Measurements from ENCODE around the gene RMDN2.
"Not testable (repeated sequence)": the region's sequence is repeated elsewhere in the genome, so short reads cannot be mapped to it uniquely, and the experiment has no call there.

Gene RMDN2

DNA sequence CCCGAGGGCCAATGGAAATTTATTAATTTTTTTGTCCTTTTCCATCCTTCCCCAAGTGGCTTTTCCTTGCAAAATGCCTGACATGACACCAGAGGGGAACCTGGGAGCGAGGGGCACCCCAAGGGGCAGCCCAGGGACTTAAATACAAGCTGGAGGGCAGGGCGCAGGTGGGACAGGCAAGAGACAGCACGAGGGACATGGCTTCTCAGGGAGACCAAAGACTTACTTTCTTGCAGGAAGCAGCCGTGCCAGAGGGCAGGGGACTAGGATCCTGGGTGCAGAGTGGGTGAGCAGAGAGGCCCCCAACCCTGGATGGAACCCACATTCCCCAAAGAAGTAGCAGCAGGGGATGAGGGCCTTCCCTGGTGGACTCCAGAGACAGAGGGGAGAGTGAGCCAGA lies 5.3 kb downstream of the RMDN2 start:
- DNase-seq (ENCODE audit: low read depth in 2 of 2) = not testable (repeated sequence)

DNA sequence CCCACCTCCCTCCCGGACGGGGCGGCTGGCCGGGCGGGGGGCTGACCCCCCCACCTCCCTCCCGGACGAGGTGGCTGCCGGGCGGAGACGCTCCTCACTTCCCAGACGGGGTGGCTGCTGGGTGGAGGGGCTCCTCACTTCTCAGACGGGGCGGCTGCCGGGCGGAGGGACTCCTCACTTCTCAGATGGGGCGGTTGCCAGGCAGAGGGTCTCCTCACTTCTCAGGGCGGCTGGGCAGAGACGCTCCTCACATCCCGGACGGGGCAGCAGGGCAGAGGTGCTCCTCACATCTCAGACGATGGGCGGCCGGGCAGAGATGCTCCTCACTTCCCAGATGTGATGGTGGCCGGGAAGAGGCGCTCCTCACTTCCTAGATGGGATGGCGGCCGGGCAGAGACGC lies 7.8 kb downstream of the RMDN2 start:
- DNase-seq (ENCODE audit: low read depth in 2 of 2) = not testable (repeated sequence)

DNA sequence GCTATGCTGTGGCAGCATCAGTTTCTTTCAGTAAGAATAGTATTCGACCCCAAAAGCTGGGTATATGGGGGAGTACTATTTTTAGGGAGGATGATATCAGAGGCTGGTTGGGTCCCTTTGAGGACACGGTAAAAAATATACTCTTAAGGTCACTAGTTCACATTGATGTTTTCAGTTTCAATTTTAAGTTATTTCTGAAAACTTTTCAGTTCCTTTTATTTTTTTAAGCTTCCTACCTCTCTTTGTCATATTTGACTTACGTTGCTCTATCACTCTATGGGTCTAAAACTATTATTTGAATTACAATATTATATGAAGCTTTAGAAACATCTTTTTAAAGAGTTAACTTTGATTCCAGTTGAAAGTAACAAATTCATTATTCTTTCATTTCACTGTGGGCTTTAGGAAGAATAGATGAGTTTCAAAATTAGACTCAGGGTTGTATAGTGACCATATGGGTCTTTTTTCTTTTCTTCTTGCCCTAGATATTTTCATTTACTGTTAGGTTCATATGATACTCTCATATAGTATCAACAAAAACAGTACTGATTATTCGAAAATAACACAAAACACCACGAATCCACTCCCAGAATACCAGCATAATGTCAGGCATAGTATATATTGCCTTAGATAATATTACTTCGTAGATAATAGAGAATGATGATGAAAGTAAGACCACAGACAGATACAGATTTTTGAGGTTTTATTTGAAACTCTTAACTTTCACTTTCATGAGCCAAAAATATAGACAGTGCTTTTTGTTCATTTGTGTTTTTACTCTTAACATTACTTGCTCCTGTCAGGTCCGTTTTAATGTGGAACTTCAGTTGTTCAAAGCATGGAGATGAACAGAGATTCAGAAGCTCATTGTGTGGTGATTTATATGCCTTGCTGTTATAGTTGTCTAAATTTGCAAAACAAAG lies 9.8 kb downstream of the RMDN2 start:
- no peak for DNase-seq (ENCODE audit: low read depth in 2 of 2)

DNA sequence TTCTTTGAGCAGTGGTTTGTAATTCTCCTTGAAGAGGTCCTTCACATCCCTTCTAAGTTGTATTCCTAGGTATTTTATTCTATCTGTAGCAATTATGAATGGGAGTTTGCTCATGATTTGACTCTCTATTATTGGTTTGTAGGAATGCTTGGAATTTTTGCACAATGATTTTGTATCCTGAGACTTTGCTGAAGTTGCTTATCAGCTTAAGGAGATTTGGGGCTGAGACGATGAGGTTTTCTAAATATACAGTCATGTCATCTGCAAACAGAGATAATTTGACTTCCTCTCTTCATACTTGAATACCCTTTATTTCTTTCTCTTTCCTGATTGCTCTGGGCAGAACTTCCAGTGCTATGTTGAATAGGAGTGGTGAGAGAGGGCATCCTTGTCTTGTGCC lies 12.5 kb downstream of the RMDN2 start:
- DNase-seq (ENCODE audit: low read depth in 2 of 2) = not testable (repeated sequence)

DNA sequence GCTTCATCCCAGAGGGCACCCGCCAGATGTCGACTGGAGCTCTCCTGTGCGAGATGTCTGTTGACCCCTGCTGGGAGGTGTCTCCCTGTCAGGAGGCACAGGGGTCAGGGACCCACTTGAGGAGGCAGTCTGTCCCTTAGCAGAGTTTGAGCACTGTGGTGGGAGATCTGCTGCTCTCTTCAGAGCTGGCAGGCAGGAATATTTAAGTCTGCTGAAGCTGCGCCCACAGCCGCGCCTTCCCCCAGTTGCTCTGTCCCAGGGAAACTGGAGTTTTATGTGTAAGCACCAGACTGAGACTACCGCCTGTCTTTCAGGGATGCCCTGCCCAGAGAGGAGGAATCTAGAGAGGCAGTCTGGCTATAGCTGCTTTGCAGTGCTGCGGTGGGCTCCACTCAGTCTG lies 16.2 kb downstream of the RMDN2 start:
- not testable (repeated sequence) for DNase-seq (ENCODE audit: low read depth in 2 of 2)

DNA sequence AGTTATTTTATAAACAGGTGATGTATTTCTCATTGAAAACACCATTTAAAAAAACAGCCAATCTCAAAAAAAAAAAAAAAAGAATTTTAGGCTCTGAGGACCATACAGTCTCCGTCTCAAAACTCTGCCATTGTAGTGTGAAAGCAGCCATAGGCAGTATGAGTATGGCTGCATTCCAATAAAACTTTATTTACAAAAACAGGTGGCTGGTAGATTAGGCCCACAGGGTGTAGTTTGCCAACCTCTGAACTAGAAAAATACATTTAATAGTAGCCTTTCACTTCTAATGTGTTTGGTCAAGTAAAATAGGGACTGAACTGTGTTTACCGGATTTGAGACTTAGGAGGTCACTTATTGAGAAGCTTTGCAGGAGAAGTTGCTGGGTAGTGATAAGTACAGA lies 19.2 kb downstream of the RMDN2 start:
- no peak for DNase-seq (ENCODE audit: low read depth in 2 of 2)

DNA sequence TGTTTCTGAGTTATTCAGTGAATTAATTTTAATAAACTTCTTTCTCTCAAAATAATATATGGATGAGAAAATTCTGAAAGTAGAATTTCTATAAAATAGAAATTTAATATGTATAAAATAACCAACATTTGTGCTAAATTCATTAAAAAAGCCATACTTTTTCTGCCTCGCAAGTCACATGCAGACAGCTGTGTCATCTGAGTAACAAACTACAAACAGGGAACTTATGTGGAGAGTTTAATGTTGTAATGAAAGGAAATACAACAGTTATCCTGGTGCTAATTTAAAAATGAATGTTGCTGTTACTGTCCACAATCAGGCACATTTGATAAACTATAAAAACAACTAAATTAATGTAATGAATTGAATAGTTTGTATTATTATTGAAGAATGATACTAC lies 22.2 kb downstream of the RMDN2 start:
- no peak for DNase-seq (ENCODE audit: low read depth in 2 of 2)

DNA sequence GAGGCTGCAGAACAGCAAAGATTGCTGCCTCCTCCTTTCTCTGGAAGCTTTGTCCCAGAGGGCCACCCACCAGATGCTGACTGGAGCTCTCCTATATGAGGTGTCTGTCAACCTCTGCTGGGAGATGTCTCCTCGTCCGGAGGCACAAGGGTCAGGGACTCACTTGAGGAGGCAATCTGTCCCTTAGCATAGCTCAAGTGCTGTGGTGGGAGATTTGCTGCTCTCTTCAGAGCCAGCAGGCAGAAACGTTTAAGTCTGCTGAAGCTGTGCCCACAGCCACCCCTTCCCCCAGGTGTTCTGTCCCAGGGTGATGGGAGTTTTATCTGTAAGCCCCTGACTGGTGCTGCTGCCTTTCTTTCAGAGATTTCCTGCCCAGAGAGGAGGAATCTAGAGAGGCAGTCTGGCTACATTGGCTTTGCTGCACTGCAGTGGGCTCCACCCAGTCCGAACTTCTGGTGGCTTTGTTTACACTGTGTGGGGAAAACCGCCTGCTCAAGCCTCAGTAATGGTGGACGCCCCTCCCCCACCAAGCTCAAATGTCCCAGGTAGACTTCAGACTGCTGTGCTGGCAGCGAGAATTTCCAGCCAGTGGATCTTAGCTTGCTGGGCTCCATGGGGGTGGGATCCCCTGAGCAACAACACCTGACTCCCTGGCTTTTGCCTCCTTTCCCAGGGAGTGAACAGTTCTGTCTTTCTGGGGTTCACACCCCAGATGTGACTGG lies 37.1 kb downstream of the RMDN2 start:
- not testable (repeated sequence) for DNase-seq (ENCODE audit: low read depth in 2 of 2)

DNA sequence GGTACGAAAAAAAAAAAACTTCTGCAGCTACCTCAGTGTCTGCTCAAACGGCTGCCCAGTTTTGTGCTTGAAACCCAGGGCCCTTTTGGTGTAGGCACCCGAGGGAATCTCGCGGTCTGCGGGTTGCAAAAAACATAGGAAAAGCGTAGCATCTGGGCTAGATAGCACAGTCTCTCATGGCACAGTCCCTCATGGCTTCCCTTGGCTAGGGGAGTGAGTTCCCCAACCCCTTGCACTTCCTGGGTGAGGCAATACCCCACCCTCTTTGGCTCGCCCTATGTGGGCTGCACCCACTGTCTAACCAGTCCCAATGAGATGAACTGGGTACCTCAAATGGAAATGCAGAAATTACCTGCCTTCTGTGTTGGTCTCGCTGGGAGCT lies 37.6 kb downstream of the RMDN2 start:
- not testable (repeated sequence) for DNase-seq (ENCODE audit: low read depth in 2 of 2)

DNA sequence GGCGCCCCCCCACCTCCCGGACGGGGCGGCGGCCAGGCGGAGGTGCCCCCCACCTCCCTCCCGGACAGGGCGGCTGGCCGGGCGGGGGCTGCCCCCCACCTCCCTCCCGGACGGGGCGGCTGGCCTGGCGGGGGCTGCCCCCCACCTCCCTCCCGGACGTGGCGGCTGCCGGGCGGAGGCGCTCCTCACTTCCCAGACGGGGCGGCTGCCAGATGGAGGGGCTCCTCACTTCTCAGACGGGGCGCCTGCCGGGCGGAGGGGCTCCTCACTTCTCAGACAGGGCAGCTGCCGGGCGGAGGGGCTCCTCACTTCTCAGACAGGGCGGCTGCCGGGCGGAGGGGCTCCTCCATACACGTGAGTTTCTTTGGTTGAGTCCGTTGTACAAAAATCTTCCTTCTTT lies 38.8 kb downstream of the RMDN2 start:
- DNase-seq (ENCODE audit: low read depth in 2 of 2) = not testable (repeated sequence)

DNA sequence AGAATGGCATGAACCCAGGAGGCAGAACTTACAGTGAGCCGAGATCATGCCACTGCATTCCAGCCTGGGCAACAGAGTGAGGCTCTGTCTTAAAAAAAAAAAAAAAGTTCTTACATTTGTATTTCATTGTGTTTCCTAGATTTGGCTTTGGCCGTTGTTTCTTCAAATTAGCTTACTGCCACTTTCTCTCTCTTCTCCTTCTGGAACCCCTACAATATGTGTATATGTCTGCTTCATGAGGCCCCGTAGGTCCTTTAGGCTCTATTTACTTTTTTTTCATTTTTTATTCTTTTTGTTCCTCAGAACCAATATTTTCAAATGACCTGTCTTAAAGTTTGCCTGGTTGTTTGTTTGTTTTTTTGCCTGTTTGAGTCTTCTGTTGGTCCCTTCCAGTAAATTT lies 41.2 kb downstream of the RMDN2 start:
- no peak for DNase-seq (ENCODE audit: low read depth in 2 of 2)

DNA sequence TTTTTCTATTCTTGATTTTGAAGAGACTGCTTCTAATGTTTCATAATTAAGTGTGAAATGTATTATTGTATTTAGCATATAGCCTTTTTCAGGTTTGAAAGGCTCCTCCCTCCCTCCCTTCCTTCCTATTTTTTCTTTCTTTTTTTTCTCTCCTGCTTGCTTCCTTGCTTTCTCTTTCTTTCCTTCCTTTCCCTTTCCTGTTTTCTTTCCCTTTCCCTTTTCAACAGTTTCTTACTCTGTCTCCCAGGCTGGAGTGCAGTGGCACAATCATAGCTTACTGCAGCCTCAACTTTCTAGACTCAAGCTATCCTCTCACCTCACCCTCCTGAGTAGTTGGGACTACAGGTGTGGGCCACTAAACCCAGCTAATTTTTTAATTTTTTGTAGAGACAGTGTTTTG lies 44.6 kb downstream of the RMDN2 start:
- DNase-seq (ENCODE audit: low read depth in 2 of 2) = no peak

DNA sequence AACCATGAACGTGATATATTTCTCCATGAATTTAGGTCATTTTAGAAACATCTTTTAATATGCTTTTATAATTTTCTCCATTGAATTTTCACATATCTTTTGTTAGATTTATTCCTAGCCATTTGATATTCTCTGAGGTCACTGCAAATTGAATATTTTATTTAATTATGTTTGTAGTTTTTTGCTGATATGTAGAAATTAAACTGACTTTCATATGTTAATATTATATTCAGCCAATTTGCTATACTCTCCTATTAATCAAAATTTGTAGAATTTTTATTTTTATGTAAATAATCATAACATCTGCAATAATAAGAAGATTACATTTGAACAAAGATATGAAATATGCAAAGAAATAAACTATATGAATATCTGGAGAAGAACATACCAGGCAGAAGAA lies 46.9 kb downstream of the RMDN2 start:
- DNase-seq (ENCODE audit: low read depth in 2 of 2) = no peak

DNA sequence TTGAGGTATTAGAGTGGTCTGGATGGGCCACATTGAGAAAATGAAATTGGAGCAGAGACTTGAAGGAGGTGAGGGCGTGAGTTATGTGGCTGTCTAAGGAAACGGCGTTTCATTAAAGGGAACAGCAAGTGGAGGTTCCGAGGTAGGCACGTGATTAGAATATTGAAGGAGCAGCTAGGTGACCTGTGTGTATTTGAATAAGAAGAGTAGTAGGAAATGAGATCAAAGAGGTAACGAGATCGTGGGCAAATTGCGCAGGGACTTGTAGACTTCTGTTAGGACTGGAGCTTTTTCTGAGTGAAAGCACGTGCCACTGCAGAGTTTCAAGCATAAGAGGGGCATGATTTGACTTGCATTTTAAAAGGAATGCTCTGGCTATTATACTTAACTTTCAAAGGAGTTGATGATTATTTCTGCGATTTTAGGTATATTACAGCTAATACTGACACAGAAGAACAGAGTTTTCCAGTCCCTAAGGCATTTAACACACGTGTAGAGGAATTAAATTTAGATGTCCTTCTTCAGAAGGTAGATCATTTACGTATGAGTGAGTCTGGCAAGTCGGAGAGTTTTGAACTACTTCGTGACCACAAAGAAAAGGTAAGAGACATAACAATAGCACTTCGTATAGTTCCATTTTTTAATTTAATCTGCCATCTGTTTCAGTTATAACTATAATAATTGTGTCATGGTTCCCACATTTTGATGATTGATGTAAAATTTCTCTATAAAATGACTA lies 48.7 kb downstream of the RMDN2 start:
- no peak for DNase-seq (ENCODE audit: low read depth in 2 of 2)

DNA sequence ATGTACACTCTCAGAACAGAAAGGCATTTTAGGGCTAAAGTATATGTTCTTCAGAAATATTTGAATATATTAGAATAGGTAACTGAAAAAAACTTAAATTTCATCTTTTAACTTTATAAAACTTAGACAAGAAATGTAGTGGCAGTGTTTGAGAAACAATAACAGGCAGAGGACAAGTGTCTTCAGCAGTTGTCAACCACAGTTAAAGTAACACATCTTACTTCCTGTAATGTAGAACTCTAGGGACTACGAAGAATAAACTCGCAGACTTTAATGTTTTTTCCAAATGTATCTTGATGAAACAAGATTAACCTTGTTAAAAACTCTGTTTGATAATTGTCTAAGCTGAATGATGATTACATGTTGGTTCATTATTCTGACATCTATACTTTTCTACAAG lies 50.7 kb downstream of the RMDN2 start:
- DNase-seq (ENCODE audit: low read depth in 2 of 2) = no peak

DNA sequence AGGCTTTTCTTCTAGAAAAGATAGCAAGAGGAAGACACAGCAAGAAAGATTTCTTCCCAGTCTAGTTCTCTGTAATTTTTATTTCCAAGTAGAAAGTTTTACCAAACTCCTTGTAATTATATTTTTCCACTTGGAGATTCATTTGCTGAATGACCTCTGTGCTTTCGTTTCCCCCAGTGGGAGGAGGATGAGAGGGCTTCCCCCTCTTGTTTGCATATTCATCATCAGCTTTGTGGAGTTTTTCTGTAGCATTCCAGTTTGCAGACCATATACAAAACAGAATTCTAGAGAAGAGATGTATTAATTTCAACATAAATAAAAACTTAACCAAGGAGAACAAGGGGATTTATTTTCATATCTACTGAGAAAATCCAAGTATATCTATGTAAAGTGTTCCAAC lies 51.3 kb downstream of the RMDN2 start:
- DNase-seq (ENCODE audit: low read depth in 2 of 2) = no peak

DNA sequence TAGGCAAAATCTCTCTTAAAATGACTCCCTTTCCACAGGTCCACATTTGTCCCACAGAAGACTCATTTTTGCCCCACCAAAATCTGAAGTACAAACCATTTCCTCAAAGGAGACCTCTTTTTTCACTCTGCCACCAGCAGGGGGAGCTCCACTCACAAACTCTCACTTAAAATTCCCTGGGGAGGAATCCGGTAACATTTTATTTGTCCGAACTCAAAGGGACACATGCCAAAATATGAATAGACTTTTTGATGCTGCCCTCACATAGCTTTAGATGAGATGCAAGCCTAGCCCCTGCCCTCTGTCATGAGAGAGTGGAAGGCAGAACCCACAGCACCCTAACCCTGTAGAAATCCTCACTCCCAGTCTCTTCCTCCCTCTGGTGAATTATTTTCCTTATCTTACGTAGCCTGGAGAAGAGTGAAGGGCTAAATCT lies 57.1 kb downstream of the RMDN2 start:
- peak; percentile 12 to 35 for DNase-seq (ENCODE audit: low read depth in 2 of 2)

DNA sequence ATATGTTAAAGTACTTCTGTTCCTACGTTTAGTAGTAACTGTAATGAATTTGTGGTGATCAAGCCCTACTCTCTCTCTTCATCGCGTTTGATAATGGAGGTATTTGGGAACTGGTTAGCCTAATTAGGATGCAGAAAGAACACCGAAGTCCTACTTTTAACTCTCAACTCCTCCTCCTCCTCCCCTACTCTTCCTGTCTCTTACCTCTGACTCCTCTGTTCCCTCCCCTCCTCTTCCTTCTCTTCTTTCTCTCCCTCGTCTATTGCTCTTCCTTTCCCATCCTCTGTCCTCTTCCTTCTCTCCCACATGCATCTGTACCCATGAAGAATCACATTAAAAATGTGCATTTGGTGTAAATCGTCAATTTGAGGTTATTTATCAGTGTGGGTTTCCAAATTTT lies 57.8 kb downstream of the RMDN2 start:
- DNase-seq (ENCODE audit: low read depth in 2 of 2) = no peak

DNA sequence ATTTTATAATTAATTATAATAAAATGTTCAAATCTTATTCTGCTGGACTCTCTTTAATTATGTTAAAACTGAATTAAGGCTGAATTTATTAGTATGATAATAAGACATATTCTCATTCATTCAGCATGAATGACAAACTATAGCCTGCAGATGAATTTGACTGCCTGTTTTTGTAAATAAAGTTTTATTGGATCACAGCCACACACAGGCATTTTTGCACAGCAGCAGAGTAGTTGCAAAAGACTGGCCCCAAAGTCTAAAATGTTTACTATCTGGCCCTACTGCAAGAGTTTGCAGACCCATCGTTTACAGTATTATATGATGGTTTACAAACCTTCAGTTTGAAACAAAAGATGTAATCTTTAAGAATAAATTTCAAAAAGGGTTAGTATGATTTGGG lies 58.6 kb downstream of the RMDN2 start:
- no peak for DNase-seq (ENCODE audit: low read depth in 2 of 2)

DNA sequence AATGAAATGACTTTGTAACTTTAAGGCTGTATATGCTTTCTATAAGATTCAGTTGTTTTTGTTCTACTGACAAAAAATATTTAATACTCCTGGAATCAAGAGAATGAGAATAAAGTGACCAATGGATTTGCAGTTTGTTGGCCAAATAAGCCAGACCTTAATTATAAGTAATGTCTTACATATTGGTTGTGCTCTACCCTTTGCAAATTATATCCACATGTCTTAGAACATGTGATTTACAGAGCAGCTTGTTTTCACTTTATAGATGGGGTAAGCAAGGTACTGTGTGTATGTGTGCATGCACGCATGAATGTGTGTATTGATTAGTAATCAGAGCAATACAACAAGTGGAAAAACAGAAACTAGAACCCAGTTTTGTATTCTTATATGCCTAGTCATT lies 59.1 kb downstream of the RMDN2 start:
- DNase-seq (ENCODE audit: low read depth in 2 of 2) = no peak

DNA sequence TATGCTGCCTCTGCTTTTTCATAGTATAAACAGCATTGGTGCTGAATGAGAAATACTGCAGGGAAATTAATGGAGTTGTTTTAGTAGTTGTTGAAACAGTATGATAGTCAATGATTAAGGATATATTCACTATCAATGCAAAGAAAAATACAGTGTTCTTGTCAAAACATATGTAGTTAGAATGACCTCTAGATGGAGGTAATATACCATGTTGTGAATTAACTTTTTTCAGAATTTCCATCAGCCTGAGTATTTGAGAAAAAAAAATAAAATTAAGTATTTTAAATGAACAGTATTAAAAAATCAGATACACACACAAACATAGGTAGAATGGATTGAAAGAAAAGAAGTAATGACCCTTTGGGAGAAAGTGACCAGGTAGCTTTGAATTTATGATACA lies 59.5 kb downstream of the RMDN2 start:
- DNase-seq (ENCODE audit: low read depth in 2 of 2) = no peak

DNA sequence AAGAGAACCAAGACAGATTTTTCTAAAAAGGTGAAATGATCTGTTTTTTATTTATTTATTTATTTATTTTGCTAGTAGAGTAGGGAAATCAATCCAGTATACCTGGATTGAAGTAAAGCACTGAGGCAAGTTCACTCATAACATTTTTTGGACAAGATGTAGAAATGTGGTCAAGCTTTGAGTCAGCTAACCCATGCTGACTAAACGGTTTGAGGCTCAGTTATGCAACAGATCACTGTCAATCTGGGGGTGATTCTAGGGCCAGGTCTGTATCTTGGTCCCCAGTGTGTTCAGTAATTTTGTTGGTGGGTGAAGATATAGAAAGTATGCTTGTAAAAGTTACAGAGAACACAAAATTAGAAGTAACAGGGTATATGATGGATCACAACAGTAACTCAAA lies 60.2 kb downstream of the RMDN2 start:
- no peak for DNase-seq (ENCODE audit: low read depth in 2 of 2)
